GM12875 (cell line): ENCODE data around the gene ASAP3.

Experiments used
- H3K4me3 ChIP-seq: one replicate; pipeline ENCODE4 v1.5.1; 2011; ENCODE audit warnings: low read depth, low read length, control low read depth
- TF ChIP-seq, protein P1 (sequence below): IDR thresholded peaks from 2 replicates; pipeline ENCODE4 v1.5.1; 2011; ENCODE audit warnings: low read depth, mild to moderate bottlenecking, control low read depth, inconsistent platforms, low read length, moderate library complexity, borderline replicate concordance; ENCODE audit not compliant: insufficient read depth

The ASAP3 gene

DNA sequence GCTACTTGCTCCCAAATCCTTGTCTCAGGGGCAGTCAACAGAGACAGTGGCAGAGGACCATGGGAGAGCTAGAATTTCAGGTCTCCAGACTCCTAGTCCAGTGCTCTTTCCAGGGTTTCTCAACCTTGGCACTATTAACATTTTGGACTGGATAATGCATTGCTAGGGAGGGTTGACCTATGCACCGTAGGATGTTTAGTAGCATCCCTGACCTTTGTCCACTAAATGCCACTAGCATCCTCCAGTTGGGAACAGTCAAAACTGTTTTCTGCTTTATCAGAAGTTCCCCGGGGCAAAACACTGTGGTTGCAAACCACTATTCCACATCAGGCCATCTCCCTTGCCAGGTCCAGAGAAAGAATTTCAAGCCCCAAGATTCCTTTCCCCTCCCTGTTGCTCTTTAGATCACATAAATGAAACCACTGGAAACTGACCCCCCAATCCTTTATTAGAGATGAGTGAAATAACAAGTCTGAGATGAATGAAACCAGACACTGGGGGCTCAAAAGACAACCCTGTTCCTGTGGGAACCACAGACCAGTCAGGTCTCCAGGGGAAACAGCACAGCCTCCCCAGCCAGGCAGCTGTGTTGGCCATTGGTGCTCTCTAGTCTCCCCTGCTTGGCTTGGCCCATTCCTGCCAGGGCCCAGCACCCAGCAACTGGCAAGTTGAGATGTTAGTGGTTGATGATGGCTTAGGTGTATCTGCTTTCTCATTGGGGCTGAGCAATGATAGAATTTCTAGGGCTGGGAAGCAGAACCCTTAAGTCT lies 55.7 kb downstream of the ASAP3 start:
- TF ChIP-seq, protein P1, sequence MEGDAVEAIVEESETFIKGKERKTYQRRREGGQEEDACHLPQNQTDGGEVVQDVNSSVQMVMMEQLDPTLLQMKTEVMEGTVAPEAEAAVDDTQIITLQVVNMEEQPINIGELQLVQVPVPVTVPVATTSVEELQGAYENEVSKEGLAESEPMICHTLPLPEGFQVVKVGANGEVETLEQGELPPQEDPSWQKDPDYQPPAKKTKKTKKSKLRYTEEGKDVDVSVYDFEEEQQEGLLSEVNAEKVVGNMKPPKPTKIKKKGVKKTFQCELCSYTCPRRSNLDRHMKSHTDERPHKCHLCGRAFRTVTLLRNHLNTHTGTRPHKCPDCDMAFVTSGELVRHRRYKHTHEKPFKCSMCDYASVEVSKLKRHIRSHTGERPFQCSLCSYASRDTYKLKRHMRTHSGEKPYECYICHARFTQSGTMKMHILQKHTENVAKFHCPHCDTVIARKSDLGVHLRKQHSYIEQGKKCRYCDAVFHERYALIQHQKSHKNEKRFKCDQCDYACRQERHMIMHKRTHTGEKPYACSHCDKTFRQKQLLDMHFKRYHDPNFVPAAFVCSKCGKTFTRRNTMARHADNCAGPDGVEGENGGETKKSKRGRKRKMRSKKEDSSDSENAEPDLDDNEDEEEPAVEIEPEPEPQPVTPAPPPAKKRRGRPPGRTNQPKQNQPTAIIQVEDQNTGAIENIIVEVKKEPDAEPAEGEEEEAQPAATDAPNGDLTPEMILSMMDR: no peak

DNA sequence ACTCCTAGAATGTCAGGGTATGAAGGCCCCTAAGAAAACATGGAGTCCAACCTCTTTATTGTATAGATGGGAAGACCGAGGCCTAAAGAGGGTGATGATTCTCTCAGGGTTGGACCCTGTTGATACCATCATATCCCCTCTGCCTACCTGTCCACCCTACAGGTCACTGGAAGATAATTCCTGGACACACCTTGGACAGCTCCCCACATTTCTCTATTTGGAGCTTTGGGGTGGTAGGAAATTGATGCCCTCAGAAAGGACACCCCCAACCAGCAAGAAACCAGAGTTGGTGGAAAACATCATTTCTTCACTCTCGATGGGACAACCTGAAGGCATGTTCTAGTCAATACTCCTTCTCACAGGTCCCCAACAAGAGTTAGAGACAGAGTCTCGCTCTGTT lies 56.4 kb downstream of the ASAP3 start:
- TF ChIP-seq, protein P1: no peak
- no peak overlapping the region for H3K4me3 ChIP-seq

More for the DNA sequence above, 55.7 kb downstream of the ASAP3 start:
- H3K4me3 ChIP-seq: no peak overlapping the region

DNA sequence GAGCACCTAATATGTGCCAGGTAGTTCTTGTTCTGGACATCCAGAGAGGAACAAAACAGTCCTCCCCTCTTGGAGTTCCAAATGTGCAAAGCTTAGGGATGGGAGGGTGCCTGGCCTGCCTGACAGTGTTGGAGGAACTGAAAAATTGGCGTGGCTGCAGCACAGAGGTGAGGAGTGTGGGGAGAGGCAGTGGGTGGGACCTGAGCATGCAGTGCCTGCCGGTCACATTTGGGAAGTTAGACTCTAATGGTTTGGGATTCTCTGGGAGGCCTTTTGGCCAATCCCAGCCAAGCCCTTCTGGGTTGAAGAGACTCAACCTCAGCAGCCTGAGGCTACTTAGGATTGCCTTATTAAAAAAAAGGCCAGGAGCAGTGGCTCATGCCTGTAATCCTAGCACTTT lies 57.2 kb downstream of the ASAP3 start:
- H3K4me3 ChIP-seq: no peak overlapping the region
- TF ChIP-seq, protein P1: no peak

DNA sequence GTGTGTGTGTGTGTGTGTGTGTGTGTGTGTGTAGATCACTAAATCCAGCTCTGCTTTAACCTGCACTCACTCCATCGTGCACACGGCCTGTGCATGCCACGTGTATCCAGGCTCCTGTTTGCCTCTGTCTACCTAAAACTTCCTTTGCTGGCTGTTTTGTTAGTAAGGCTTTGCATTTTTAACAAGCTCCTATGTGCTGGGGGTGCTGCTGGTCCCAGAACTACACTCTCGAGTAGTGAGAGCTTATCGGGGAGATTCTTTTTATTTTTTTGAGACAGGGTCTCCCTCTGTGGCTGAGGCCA lies 58.8 kb downstream of the ASAP3 start:
- H3K4me3 ChIP-seq: no peak overlapping the region

DNA sequence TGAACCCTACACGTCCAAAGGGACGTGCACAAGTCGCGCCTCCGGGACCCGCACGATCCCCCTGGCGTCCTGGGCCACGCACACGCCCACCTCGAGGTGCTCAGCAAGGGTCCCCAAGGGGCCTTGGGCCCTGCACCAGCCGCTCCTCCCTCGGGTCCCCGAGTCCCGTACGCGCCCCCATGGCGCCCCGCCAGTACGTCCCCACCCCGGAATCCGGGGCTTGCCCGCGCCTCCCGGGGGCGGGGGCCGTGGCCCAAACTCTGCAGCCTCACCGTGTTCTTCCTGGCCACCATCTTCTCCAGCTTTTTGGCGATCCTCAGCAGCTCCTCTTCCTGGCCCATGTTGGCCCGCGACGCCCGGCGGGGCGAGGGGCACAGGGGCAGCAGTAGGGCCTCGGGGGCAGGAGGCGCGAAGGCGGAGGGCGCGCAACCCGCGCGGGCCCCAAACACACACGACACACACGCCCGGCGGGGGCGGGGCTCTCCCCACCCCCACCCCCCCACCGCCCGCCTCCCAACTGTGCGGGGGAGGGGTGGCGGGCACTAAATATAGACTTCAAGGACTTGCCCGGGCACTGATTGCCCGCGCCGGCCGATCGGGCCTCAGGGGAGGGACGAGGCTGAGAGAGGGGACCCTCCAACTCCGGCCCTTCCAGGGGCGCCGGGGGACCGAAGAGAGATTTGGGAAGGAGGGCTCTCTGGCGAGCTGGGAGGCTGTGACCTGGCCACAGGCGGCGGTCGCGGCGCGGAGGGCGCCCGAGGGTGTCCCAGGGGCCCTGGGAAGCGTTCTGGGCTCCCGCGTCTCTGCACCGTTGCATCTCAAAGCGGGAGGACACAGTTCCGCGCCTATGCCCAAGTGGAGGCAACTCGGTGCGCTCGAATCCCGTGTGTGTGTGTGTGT lies 59.4 kb downstream of the ASAP3 start, which contains the start of gene TCEA3:
TSS of gene TCEA3 (minus strand) at position 456 of the 900 bp plus-strand sequence. CDS start at position 341, 115 bp downstream.
- TF ChIP-seq, protein P1: no peak
- no peak within 1 kb of the TSS for H3K4me3 ChIP-seq

More for the DNA sequence above, 58.8 kb downstream of the ASAP3 start:
- TF ChIP-seq, protein P1: no peak

DNA sequence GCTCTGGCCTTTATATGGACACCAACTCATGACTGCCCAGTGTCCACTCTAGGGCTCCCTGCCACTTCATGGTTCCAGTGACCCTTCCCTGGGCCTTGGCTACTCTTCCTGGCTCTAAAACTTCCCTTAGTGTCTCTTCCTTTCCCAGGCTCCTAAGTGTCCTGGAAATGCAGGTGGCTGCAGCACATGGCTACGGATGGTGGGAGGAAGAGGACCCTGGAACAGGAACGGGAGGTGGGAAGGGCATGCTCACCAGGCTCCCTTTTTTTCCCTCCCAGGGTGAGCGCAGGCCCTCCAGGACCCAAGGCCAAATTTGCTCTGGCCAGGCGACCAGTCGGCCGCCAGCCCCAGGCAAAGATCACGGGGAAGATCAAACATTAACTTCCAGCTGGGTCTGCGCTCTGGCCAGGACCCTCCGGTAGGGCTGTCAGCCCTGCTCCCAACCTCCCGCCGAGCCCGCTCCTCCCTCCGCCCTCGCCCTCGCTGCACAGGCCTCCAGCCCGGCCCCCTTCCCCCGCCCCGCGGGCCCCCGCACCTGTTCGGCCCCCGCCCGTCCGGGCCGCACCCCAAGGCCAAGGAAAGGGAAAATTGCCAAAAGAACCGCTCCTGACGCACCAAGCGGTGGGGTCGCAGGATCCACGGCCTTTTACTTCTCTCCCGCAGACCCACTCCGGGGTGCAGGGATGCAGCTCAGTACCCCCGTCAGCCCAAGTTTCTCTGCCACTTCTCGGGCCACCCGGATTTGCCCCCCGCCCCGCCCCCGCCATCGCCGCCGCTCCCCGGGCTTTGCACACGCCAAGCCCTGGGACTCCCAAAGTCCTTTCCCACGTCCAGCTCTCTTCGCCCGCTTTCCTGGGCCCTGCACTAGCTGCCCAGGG lies 60.3 kb downstream of the ASAP3 start:
- TF ChIP-seq, protein P1: no peak
- no peak overlapping the region for H3K4me3 ChIP-seq
